PC-9 (cell line): Measurements from ENCODE around the gene ARHGAP26. TPM values are rescaled to one million over a fixed set of nuclear protein-coding genes. Genes with fewer than 3 reads are reported as not detected.

Experiments
- BruUV-seq: library from RNA; stranded (reverse); fragments of 400-500 nt; replicated peaks from 2 replicates; lab custom pipeline; 2021; lab: Mats Ljungman, UMichigan
- CTCF ChIA-PET: fragments of 300-600 bp; sonication (Branson Sonifier 250); formaldehyde crosslinking; loops from one replicate; lab custom pipeline; 2022; ENCODE audit warnings: antibody characterized with exemption; lab: Charles Lee
- POLR2A ChIA-PET: fragments of 300-600 bp; sonication (Branson Sonifier 250); formaldehyde crosslinking; loops from one replicate; lab custom pipeline; 2022; ENCODE audit warnings: antibody characterized with exemption; ENCODE audit not compliant: unreplicated experiment; lab: Charles Lee
- DNase-seq, 2 experiments: peaks; one replicate each; pipeline versions ENCODE4 v3.0.0 to v3.0.0-alpha.2; 2015 to 2022; ENCODE audit warnings: mixed read lengths in 1 of 2
- H2AFZ ChIP-seq: fragments of 200-600 bp; sonication (generic); 2 replicates; pipeline ENCODE4 v1.8.1; 2017; ENCODE audit warnings: antibody characterized with exemption
- H3F3A ChIP-seq: fragments of 200-600 bp; sonication (generic); 2 replicates; pipeline ENCODE4 v1.8.1; 2017; ENCODE audit warnings: antibody characterized with exemption, mild to moderate bottlenecking, low read depth; ENCODE audit not compliant: insufficient read depth
- H3K27ac ChIP-seq: fragments of 200-600 bp; sonication (generic); 2 replicates; pipeline ENCODE4 v1.6.1; 2016; ENCODE audit warnings: mixed run types
- H3K27me3 ChIP-seq: fragments of 200-600 bp; sonication (generic); 2 replicates; pipeline ENCODE4 v1.6.1; 2016; ENCODE audit warnings: low read depth, mixed run types; ENCODE audit not compliant: insufficient read depth
- H3K36me3 ChIP-seq: fragments of 200-600 bp; sonication (generic); 2 replicates; pipeline ENCODE4 v1.6.1; 2016; ENCODE audit warnings: low read depth, mixed run types
- H3K4me1 ChIP-seq: fragments of 200-600 bp; sonication (generic); replicated peaks from 2 replicates; pipeline ENCODE4 v1.6.1; 2016; ENCODE audit warnings: mixed run types; ENCODE audit not compliant: insufficient read depth
- H3K4me2 ChIP-seq: fragments of 200-600 bp; sonication (generic); 2 replicates; pipeline ENCODE4 v1.6.1; 2017; ENCODE audit warnings: mixed run types
- H3K4me3 ChIP-seq: fragments of 200-600 bp; sonication (generic); 2 replicates; pipeline ENCODE4 v1.6.1; 2016; ENCODE audit warnings: mixed run types
- H3K79me2 ChIP-seq: fragments of 200-600 bp; sonication (generic); 2 replicates; pipeline ENCODE4 v1.6.1; 2017; ENCODE audit warnings: low read depth, mixed run types
- H3K9me2 ChIP-seq: fragments of 200-600 bp; sonication (generic); 2 replicates; pipeline ENCODE4 v1.8.1; 2017; ENCODE audit warnings: mild to moderate bottlenecking; ENCODE audit not compliant: insufficient read depth
- H3K9me3 ChIP-seq: fragments of 200-600 bp; sonication (generic); 2 replicates; pipeline ENCODE4 v1.8.1; 2016; ENCODE audit warnings: low read depth; ENCODE audit not compliant: insufficient read depth
- H4K20me1 ChIP-seq: fragments of 200-600 bp; sonication (generic); 2 replicates; pipeline ENCODE4 v1.8.1; 2017; ENCODE audit not compliant: insufficient read depth
- EZH2 ChIP-seq: fragments of 200-600 bp; sonication (generic); IDR thresholded peaks from 2 replicates; pipeline ENCODE4 v1.8.0; 2017; ENCODE audit warnings: antibody characterized with exemption, low read depth
- intact Hi-C: fragments of 100-400 bp; cut with micrococcal nuclease; formaldehyde crosslinking; loops from one replicate; pipeline ENCODE4 v1.10.0; 2022; ENCODE audit not compliant: unreplicated experiment
- total RNA-seq: library from RNA; stranded (reverse); gene quantifications from 2 replicates; pipeline ENCODE4 v1.2.3, GENCODE V29; 2021
- TF ChIP-seq, protein P1 (sequence below): fragments of 200-600 bp; sonication (generic); conservative IDR thresholded peaks from 2 replicates; pipeline ENCODE4 v1.6.1; 2017; ENCODE audit warnings: mixed run types, antibody characterized with exemption, mild to moderate bottlenecking, moderate library complexity

Gene ARHGAP26
- total RNA-seq, 1 experiment from 2014 or later = 29.7 TPM

DNA sequence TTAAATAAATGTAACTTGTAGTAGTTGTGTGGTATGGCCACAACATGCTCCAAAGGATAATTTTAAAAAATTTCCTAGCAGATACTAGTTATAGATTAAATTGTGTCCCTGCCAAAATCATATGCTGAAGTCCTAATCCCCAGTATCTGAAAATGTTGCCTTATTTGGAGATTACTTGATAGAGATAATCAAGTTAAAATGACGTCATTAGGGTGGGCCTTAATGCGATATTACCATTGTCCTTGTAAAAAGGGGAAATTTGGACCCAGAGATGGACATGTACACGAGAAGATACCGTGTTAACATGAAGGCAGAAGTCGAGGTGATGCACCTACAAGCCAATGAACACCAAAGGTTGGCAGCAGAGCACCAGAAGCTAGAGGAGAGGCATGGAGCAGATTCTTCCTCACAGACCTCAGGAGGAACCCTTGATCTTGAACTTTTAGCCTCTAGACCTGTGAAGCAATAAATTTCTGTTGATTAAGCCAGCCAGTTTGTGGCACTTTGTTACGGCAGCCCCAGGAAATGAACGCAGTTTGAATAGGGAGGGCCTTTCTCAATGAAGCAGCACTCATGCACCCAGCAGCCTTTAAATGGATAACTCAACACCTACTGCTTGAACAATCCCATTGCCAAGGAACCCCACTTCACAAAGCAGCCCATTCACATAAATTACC, 148.9 kb downstream of the ARHGAP26 start:
- no peak overlapping the region for H3K4me2 ChIP-seq
- no peak overlapping the region for H2AFZ ChIP-seq
- no peak for DNase-seq
- no peaks in the 10 kb centered on the region for H3K9me2 ChIP-seq
- H3F3A ChIP-seq = peaks cover 10% of the 10 kb centered on the region; the same call in 1 of the 2 replicates
- H3K36me3 ChIP-seq = no peaks in the 10 kb centered on the region
- H3K4me1 ChIP-seq = peaks cover 20% of the 10 kb centered on the region
- no peaks in the 10 kb centered on the region for H4K20me1 ChIP-seq
- H3K27me3 ChIP-seq = no peaks in the 10 kb centered on the region
- H3K27ac ChIP-seq = no peak overlapping the region
- no peaks in the 10 kb centered on the region for H3K79me2 ChIP-seq
- no peak overlapping the region for H3K4me3 ChIP-seq
- intact Hi-C loops = no loop called here
- no peaks in the 10 kb centered on the region for H3K9me3 ChIP-seq
- no peak for TF ChIP-seq EZH2
- TF ChIP-seq, protein P1, sequence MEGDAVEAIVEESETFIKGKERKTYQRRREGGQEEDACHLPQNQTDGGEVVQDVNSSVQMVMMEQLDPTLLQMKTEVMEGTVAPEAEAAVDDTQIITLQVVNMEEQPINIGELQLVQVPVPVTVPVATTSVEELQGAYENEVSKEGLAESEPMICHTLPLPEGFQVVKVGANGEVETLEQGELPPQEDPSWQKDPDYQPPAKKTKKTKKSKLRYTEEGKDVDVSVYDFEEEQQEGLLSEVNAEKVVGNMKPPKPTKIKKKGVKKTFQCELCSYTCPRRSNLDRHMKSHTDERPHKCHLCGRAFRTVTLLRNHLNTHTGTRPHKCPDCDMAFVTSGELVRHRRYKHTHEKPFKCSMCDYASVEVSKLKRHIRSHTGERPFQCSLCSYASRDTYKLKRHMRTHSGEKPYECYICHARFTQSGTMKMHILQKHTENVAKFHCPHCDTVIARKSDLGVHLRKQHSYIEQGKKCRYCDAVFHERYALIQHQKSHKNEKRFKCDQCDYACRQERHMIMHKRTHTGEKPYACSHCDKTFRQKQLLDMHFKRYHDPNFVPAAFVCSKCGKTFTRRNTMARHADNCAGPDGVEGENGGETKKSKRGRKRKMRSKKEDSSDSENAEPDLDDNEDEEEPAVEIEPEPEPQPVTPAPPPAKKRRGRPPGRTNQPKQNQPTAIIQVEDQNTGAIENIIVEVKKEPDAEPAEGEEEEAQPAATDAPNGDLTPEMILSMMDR = no peak
- ChIA-PET CTCF (interaction anchor here (0.6 kb wide), 1 partner anchor 53 kb away, joined by 4 read pairs; no protein-coding TSS in a partner anchor), POLR2A (no interaction called here)
- BruUV-seq = no TSS peak

DNA sequence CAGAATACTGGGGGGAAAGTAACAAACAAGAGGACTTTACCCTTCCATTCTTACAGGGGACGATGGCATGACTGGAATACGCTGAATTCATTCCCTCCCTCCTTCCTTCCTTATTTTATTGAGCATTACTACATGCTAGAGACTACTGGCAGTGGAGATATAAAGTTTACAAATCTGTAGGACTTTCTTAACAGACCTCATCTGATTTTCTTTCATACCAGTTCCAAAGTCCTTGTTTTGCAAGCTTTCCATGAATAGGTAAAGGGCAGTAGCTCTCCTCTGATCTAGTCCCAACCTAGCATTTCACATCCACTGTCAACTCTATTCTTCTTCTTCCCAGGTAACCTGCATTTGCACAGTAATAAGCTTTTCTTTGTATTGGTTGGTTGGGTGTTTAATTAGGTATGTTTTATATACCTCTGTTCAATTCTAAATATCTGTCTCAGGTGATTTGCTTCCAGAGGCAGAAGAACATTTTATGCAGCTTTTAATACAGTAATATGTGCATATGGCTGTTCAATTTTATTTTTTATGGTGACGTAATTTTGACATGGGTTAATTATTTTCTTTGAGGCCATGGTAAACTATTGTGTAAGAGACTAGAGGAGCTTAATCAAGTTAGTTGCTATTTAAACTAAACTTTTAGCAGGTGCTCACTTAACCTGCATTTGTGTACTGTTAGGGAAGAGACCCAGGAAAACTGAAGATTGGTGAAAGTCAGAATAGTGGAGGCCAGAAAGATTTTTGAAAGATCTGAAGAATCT, 150.9 kb downstream of the ARHGAP26 start:
- peaks cover 11% of the 10 kb centered on the region for H3K4me1 ChIP-seq
- ChIA-PET CTCF (interaction anchor here (0.5 to 1.6 kb wide), 4 partner anchors 8 to 398 kb away, joined by 4 to 7 read pairs (median 4); no protein-coding TSS in a partner anchor), POLR2A (no interaction called here)
- no peaks in the 10 kb centered on the region for H3K36me3 ChIP-seq
- DNase-seq = no peak
- TF ChIP-seq EZH2 = no peak
- TF ChIP-seq, protein P1 = no peak
- no peak overlapping the region for H2AFZ ChIP-seq
- H3K79me2 ChIP-seq = no peaks in the 10 kb centered on the region
- intact Hi-C loops = loop anchor here (5.0 to 10.0 kb wide), 4 partner anchors 186 to 1271 kb away; no protein-coding TSS in a partner anchor
- no peaks in the 10 kb centered on the region for H3K9me2 ChIP-seq
- no peaks in the 10 kb centered on the region for H3K27me3 ChIP-seq
- H3K4me2 ChIP-seq = no peak overlapping the region
- BruUV-seq = no TSS peak
- H3K27ac ChIP-seq = no peak overlapping the region
- H3F3A ChIP-seq = peaks cover 7% of the 10 kb centered on the region; the same call in 1 of the 2 replicates
- no peaks in the 10 kb centered on the region for H4K20me1 ChIP-seq
- no peak overlapping the region for H3K4me3 ChIP-seq
- no peaks in the 10 kb centered on the region for H3K9me3 ChIP-seq

DNA sequence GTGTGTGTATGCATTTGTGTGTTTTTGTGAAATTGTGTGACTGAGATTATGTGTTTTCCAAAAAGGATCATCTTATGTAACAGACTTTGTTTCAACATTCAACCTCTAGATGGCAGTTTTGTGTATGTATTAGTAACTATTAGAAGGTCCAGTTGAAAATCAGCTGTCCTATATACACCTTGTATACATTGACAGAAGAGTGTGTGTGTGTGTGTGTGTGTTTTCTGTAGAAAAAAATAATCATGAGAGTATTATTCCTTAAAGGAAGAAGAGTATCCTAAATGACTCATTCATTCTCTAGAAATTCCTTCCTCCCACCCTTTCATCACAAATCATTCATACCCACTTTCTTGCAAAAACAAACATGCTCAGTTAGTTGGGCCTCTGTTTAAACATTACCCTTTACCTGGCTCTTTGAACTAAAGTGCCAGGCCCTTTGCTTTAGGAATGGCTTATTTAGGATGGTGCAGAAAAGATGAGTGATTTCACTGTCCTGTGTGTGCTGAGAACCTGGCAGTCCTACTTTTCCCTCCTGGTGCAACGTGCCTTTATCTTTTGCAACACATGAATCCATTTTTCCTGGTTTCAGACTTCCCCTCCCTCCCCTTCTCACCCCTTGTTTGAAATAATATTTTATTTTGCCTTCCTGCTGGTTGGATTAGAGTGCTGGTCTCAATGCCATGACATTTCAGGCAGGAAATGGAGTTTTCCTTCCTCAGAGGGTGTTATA, 152.2 kb downstream of the ARHGAP26 start:
- Histone ChIP-seq H2AFZ (no peak overlapping the region), H3K9me3 (no peaks in the 10 kb centered on the region), H3K4me2 (no peak overlapping the region), H3K4me3 (no peak overlapping the region), H3K36me3 (no peaks in the 10 kb centered on the region), H3K27me3 (no peaks in the 10 kb centered on the region), H3K27ac (no peak overlapping the region), H3K79me2 (no peaks in the 10 kb centered on the region), H3K4me1 (peaks cover 11% of the 10 kb centered on the region), H3K9me2 (no peaks in the 10 kb centered on the region), H4K20me1 (no peaks in the 10 kb centered on the region), H3F3A (peaks cover 7% of the 10 kb centered on the region; the same call in 1 of the 2 replicates)
- BruUV-seq = no TSS peak
- intact Hi-C loops = loop anchor here (2.0 to 10.0 kb wide), 6 partner anchors 60 to 1270 kb away; no protein-coding TSS in a partner anchor
- ChIA-PET CTCF (interaction anchor here (0.5 to 1.6 kb wide), 4 partner anchors 9 to 898 kb away, joined by 3 to 5 read pairs (median 4); no protein-coding TSS in a partner anchor), POLR2A (no interaction called here)
- TF ChIP-seq, protein P1 = peak; percentile 70
- no peak for TF ChIP-seq EZH2
- peak in 1 of 2 experiments; percentile 67 for DNase-seq
